ENCODE measurements around the gene LRRIQ4. TPM values are rescaled to one million over a fixed set of nuclear protein-coding genes. Genes with fewer than 3 reads are reported as not detected.
A peak's percentile ranks its signal among the peaks of the same experiment; 100 is the strongest.

The LRRIQ4 gene
- total RNA-seq, 1 donor = under 0.01 TPM

GRCh38 chr3:169769287-169770181, 43.1 kb upstream of the LRRIQ4 start, which contains the start of gene ACTRT3:
Gene ACTRT3 (minus strand): TSS chr3:169769561. CDS start chr3:169769520, 41 bp downstream.
- Histone ChIP-seq H3K9me3 (ENCODE audit: low read depth, low read length) (no peaks in the 10 kb centered on the region), H3K27me3 (ENCODE audit: insufficient read depth, low read length) (no peaks in the 10 kb centered on the region), H3K79me2 (ENCODE audit: insufficient read depth, low read length) (peaks cover 16% of the 10 kb centered on the region), H3K4me3 (ENCODE audit: insufficient read depth, low read length) (peak within 1 kb of the TSS; percentile 97), H4K20me1 (ENCODE audit: insufficient read depth, low read length) (peaks cover 9% of the 10 kb centered on the region), H2AFZ (ENCODE audit: low read length) (peak within 1 kb of the TSS; percentile 96), H3K36me3 (ENCODE audit: insufficient read depth, low read length) (peaks cover 2% of the 10 kb centered on the region), H3K4me1 (ENCODE audit: insufficient read depth, low read length) (peaks cover 13% of the 10 kb centered on the region), H3K27ac (ENCODE audit: low read depth, low read length) (peak within 1 kb of the TSS; percentile 76), H3K4me2 (ENCODE audit: insufficient read depth, low read length) (peak within 1 kb of the TSS; percentile 98)
- no peak for TF ChIP-seq CTCF (IDR thresholded peaks at IDR 0.05; ENCODE audit: extremely low read depth, low read depth, low read length)
- DNase-seq (ENCODE audit: insufficient read length, low spot score, missing footprints) = peak; percentile 96

GRCh38 chr3:169771497-169772304, 41.0 kb upstream of the LRRIQ4 start:
- H4K20me1 ChIP-seq (ENCODE audit: insufficient read depth, low read length) = peaks cover 21% of the 10 kb centered on the region
- H3K27me3 ChIP-seq (ENCODE audit: insufficient read depth, low read length) = no peaks in the 10 kb centered on the region
- TF ChIP-seq CTCF (IDR thresholded peaks at IDR 0.05; ENCODE audit: extremely low read depth, low read depth, low read length) = no peak
- peak overlapping the region; percentile 99 for H3K4me2 ChIP-seq (ENCODE audit: insufficient read depth, low read length)
- H3K4me1 ChIP-seq (ENCODE audit: insufficient read depth, low read length) = peaks cover 12% of the 10 kb centered on the region
- DNase-seq (ENCODE audit: insufficient read length, low spot score, missing footprints) = peak; percentile 71
- H3K9me3 ChIP-seq (ENCODE audit: low read depth, low read length) = no peaks in the 10 kb centered on the region
- H3K4me3 ChIP-seq (ENCODE audit: insufficient read depth, low read length) = peak overlapping the region; percentile 100
- peaks cover 18% of the 10 kb centered on the region for H3K36me3 ChIP-seq (ENCODE audit: insufficient read depth, low read length)
- H3K27ac ChIP-seq (ENCODE audit: low read depth, low read length) = peak overlapping the region; percentile 95
- H2AFZ ChIP-seq (ENCODE audit: low read length) = peak overlapping the region; percentile 99
- H3K79me2 ChIP-seq (ENCODE audit: insufficient read depth, low read length) = peaks cover 35% of the 10 kb centered on the region

- H2AFZ ChIP-seq (ENCODE audit: low read length) = peak overlapping the region; percentile 99
- peak overlapping the region; percentile 100 for H3K4me3 ChIP-seq (ENCODE audit: insufficient read depth, low read length)
- TF ChIP-seq CTCF (IDR thresholded peaks at IDR 0.05; ENCODE audit: extremely low read depth, low read depth, low read length) = no peak
- peaks cover 24% of the 10 kb centered on the region for H3K36me3 ChIP-seq (ENCODE audit: insufficient read depth, low read length)
- H3K9me3 ChIP-seq (ENCODE audit: low read depth, low read length) = no peaks in the 10 kb centered on the region
- peaks cover 42% of the 10 kb centered on the region for H3K79me2 ChIP-seq (ENCODE audit: insufficient read depth, low read length)
- peak; percentile 78 for DNase-seq (ENCODE audit: insufficient read length, low spot score, missing footprints)
- peaks cover 12% of the 10 kb centered on the region for H3K4me1 ChIP-seq (ENCODE audit: insufficient read depth, low read length)
- peak overlapping the region; percentile 95 for H3K27ac ChIP-seq (ENCODE audit: low read depth, low read length)
- peak overlapping the region; percentile 99 for H3K4me2 ChIP-seq (ENCODE audit: insufficient read depth, low read length)
- peaks cover 21% of the 10 kb centered on the region for H4K20me1 ChIP-seq (ENCODE audit: insufficient read depth, low read length)
- H3K27me3 ChIP-seq (ENCODE audit: insufficient read depth, low read length) = no peaks in the 10 kb centered on the region
Observed at GRCh38 chr3:169772305-169772896, 40.3 kb upstream of the LRRIQ4 start.
